GM19324 (cell line): ENCODE results near the gene ZRANB1.

Source experiments
- ATAC-seq: cut with Tn5 transposase; IDR thresholded peaks from one replicate; pipeline ENCODE4 v1.9.1; 2021; ENCODE audit warnings: mild to moderate bottlenecking, moderate library complexity; ENCODE audit not compliant: unreplicated experiment, low FRiP score

ZRANB1 gene

DNA sequence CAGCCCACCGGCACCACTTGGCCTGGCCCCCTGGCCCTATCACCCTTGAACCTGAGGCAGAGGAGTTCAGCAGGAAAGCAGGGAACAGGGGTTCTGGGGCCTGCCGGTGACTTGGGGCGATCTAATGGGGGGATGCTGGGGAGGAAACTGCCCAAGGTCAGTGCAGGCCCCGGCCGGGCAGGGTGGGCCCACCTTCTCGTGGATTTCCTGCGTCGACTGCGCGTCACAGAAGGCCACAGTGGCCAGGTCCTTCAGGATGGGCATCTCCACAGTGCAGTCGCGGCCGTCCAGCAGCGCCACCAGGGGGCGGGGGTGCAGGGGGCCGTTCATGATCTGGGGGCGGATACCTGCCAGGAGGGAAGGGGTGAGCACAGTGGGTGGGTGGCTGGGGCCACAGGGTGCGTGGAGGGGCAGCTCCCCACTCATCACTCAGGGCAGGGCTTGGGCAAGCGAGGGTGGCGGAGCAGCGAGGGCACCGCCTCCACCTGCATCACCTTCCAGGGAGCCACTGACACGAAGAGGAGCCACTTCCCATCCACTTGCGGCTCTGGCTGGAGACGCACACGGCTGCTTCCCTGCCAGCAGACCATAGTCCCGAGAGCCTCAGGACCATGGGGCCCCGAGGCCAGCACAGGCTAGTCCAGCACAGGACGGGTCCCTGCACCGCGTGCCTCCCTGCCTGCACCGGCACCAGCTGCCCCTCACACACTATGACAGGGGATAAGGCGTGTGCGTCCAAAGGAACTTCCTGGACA is 61.4 kb downstream of the ZRANB1 start:
- no peak for ATAC-seq

DNA sequence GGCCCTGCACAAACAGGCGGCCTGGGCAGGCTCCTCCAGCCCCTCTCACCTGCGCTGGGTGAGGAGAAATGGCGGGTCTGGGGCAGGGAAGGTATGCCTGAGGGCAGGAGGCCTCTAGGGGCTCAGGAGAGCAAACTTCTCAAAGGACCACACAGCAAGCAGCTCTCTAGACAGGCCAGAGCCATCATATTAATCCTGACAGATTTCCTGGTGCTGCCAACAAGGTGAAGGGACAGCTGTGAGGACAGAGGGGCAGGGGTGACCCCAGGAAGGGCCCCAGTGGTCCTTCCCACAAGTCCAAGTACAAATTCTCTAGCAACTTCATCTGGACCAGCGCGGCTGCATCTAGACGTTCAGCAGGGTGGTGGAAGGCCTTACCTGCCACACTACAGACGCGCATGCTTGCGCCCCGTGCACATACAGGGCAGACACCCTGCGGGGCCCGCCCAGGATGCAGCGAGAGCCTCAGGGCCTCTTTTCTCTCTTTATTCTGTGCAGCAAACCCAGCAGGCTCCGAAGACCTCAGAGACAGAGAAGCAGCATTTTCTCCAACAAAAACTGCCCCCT is 62.1 kb downstream of the ZRANB1 start:
- no peak for ATAC-seq

DNA sequence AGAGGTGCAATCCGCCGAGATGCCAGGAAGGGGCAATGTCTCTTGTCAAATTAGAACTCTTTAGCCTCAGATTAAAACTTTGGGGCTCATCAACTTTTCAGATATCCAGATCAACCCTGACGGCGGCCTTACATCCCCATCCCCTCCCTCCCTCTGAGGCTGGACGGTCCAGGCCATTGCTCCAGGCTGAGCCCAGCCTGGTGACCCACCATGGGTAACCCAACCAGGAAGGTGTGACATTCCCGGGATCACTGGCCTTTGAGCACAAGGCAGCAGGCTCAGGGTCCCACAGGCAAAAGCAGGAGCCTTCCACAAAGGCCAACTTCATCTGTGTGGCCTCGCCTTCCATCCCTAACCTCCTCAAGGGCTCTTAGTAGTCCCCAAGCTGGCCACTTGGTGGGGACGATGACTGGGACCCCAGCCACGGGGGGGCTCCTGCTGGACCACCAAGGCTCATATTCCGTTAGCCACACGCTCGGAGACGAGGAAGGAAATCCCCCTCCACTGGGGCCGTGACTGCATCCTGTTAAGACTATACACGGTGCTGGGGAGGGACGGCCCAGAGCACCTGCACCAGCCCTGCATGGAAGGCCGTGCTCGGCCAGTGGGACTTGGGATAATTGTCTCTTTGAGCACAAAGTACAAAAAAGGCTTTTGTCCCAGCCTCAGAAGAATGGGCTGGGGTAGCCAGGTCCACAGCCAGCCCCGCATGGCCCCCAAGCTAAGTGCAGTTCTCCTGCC is 62.8 kb downstream of the ZRANB1 start:
- ATAC-seq = no peak

DNA sequence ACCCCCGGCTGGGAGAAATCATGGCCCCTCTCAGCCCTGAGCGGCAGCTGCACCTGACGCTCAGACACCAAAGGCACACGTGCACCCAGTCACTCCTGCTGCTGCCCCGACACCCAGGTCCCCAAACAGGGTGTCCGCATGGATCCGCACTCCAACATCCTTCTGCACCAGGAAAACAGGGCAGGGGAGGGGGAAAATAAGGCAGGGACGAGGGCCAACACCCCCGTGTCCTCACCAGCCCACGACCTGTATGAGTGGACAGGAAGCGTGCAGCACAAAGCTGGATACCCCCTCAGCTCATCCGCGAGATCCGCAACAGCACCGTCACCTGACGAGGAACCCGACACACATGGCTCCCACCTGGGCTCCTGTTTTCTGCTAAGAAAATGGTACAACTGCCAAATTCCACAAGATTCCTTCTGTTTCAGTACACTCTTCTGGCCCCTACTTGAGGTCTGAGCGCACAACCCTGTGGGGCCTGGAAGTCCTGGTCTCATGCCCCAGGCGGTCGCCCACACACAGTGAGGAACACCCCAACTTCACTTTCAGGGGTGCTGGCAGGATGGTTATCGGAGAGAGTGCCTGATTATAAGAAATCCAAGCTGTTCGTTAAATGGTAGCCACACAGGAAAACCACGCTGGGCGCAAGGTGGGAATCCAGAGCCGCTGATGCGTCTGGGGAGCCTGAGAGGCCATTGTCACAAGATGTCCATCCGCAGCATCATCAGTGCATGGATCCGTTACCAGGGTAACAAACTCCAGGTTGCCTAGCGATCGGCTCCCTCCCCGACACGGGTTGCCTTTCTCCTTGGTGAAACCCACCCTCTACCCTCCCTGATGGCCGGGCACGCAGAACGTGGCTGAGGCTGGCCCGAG is 63.6 kb downstream of the ZRANB1 start:
- no peak for ATAC-seq

DNA sequence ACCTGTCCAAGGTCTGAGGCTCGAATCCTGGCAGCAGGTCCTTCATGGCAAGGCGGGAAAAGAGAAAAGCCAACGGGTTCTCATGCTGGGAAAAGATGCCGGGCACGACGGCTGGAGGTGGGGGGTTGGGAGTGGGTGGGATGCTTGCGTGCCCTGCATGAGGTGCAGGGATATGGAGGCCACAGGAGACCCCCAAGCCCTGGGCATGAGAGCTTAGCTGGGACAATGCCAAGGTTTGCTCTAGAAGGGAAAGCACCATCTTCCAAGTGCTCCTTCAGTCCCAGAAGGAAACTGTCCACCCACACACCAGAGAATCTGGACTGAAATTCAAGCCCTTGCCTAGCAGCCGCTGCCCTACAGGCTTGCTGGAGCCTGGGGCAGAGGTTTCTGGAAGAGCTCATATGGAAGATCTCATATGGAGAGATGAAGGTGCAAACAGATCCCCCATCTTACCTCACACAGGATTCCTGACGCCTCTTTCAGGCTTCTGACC is 64.3 kb downstream of the ZRANB1 start:
- ATAC-seq = no peak

DNA sequence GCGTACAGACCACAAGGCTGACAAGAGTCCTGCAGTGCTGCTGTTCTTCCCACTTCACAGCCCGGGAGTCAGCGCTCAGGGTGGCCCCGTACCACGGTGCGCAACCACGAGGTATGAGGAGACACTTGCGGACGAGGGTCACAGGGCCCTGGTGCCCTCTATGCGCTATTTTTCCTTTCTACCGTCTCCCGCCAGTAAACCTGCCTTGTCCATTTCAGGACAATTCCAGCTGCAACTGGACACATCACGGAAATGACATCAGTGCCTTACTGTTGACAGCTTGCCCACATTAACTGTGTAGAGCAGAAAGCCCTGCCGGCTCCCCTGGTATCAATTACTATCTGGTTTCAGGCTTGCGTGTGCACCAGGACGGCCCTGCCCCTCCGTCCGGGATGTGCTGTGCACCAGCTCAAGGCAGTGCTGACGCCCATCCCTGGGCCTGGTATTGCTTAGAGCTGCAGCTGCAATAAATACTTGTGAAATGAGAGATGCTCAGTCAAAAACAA is 65.1 kb downstream of the ZRANB1 start:
- ATAC-seq = no peak

DNA sequence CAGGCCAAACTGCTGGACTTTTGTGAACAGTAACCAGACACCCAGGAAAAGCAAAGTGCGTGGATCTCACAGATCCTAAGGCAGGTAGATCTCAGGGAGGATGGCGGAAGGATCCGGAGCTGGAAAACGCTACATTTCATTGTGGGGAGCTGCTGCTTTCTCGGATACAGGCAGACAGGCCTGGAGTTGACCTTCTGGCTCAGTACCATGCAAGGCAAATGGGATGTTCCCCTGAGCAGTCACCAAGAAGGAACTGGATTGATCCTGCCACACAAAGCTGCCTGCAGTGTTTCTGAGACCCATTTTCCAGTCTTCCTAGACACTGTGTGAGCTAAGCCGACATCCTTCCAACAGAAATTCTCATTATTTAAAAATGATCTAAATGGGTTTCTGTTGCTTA is 65.5 kb downstream of the ZRANB1 start:
- ATAC-seq = no peak

DNA sequence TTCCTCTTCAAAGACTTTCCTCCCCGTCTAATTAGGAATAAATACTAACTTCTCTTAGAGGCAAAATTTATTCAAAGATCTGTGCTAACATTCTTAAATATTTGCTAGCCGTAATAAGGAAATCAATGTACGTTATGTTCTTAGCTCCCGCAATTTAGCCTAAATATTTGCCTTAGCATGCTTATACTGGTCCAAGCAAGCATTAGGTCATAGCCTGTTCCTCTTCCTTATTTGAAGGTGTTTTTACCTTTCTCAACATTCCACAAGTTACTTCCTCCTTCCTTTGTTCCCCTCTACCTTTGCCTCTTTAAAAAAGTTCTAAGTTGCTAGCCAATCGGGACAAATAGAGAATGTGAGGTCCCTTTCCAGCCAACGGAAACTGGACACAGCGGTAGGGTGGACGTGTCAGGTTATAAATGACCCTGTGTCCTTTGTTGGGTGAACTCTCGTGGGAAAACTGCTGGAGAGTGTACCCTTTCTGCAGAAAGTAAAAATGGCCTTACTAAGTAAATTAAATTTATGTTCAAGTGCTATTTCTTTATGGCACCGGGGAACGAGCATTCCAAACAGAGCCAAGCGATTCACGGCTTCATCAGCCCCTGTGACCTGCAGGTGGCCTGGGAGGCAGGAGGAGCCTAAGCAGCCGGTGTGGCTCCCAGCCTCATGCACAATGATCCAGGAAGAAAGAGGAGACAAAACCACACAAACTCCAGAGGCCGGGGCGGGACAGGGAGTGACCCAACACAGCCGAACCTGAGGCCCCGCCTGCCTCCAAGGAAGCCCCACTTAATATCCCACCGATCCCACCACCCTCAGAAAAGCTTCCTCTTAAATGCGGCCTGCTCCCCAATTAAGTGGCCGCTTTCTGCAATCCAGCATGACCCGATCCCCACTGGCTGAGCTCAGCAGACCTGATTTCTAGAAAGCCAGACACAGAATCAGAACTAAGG is 67.0 kb downstream of the ZRANB1 start:
- ATAC-seq = no peak

DNA sequence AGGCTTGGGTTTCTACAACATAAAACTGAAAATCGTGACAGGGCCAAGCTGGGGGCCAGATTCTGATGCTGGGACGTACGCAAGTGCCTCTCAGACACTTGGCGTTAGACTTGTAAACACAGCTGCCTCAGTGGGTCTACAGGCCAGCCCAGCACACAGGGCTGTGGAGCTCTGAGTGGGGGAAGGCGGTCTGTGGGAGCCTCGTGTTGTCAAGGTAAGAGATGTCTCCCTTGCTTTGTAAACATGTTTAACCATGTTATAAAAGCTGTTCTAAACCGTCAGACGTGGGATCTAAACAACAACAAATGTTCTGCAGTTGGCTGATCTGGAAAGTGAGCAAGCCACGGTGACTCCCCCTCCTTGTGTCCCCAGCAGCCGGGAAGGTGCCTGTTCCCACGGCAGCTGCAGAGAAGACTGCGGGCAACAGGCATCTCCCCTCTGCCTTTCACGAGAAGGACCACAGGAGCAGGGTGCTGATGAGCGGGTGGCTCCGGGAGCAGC is 67.8 kb downstream of the ZRANB1 start:
- ATAC-seq = no peak

DNA sequence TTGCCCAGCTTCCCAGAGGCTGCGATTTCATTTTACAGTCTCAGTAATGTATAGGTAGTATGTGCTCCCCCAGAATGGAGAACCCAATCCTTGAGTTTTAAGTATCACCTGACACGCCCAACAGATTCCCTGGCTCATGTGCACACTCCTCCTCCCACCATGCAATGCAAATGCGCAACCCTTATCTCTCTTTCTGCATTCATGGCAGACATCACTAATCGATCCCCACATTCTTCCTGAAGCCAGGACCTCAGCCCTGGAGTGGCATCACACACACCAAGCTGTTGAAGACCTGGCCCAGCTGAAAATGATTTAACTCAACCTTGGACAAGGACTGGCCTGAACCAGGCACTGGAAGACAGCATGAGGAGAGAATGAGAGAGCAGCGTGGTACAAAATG is 68.4 kb downstream of the ZRANB1 start:
- no peak for ATAC-seq

DNA sequence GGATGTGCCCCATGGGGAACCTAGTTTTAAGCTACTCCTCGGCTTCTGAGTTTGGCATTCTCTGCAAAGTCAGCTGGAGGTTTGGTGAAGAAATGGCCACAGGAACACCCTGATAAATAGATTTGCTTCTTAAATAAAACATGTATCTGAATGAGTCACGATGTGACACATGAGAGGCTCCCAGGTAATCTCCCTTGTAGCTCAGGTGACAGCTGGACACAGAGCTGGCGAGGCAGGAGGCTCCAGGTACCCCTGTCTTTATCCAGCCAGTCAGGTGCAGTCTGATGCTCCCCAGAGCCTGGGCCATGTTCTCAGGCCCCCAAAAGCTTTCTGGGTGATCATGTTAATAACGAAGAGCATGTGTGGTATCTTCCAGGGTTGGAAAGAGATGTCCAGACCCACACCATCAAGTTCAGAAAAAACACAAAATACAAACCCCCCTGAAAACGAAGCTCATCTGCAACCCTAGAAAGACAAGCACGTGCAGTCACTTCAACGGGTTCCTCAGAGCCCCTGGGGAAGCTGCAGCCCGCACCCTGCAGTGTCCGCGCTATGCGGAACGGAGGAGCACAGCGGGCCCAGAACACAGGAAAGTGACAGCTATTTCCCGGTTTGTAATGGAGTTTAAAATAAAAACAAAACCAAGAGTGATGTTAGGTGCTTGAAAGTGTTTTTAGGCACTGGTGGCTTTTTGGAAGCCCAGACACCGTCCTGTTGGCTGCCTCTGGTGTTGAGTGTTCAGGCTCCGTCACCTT is 69.4 kb downstream of the ZRANB1 start:
- no peak for ATAC-seq

DNA sequence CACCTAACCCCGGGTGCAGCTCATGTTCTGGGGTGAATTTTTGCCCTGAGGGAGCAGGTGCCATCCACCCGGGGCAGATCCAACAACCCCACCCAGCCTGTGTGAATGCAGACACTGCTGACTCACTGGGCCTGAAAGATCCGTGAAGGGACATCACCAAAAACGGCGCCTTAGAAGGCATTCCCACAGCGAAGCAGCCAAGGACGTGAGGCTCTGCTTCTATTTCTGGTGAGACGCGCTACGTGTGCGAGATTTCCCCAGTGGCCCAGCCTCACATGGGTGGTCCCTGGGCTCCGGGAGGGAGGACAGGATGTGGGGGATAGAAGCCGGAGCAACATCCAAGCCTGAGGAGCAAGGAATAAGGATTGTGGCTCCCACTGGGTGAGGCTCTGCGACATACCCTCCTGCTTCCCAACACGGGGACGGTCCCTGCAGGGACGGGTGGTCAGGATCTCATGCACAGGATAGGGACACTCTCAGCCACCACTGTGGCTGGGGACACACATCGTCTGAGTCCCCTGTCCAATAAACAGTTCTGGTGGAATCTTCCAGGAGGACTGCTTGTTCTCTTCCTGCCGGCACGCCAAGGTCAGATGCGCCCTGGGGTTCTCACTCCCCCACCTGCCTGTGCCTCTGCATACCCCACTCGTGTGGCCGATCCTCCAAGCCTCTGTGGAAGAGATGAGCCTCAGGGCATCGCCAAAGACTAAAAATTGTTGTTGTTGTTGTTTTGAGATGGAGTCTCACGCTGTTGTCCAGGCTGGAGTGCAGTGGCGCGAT is 70.2 kb downstream of the ZRANB1 start:
- no peak for ATAC-seq

DNA sequence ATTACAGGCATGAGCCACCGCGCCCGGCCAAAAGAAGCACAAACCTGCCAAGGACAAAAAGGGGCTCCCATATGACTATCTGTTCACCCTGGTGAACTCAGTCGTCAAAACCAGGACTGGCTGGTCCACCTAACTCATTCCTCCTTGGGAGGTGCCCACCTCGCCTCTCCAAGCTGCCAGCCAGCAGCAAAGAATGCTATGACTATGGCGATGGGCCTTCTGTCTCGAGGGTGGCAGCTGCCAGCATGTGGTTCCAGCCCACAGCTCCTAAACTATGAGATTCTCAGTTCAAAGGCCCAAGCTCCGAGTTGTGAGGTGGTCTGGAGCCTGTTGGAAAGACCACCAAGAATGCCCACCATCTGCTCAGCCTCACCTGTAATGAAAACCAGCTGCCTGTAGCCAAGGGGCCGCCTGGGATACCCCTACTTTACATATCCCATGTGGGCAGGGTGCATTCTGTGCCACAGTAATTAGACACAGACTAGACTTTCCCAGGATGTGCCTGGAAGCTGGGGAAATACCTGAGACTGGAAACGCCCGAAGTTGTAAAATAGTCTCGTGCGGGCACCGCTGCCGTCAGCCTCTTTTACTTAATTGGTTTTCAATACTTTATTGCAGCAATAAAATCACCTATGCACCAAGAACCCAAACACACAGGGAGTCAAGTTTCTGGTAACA is 71.1 kb downstream of the ZRANB1 start:
- ATAC-seq = no peak

DNA sequence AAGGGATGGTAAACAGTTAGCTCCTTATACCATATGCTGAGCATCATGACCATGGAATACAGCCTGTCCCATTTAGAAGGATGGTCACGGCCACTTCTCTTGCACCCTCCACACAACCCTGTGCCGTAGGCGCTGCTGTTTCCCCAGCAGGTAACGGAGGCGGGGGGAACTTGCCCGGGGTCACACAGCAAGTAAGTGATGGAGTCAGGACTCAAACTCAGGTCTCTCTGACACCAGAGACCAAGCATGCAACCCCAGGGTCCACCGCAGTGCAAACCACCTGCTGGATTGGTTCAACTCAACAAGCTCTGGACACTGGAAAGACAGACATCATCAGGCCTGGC is 71.6 kb downstream of the ZRANB1 start:
- no peak for ATAC-seq

DNA sequence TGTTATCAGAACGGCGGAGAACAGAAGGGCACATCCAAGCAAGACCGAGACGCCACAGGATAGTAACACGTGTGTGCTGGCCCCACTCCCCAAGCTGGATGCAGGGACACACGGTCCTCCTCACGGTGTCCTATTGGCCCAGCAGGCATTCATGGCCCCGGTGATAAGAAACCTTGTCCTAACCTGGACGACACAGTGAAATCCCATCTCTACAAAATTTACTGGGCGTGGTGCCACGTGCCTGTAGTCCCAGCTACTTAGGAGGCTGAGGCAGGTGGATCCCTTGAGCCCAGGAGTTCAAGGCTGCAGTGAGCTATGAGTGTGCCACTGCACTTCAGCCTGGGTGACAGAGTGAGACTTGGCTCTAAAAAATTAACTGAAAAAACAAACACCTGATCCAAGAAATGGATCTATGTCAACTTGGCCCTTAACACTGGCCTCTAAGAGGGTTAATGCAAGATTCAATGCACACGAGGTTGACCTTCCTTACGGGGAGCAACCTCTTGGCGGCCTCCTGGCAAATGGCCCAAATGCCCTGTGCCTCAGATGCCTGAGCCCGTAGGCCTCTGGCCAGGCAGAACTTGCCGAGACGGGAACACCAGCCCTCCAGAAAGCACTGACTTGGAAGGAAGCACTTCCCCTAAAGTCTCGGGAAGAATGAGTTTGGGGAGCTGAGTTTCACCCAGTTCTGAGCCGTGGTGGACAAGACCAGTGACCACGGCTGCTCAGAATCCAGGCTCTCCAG is 72.3 kb downstream of the ZRANB1 start:
- ATAC-seq = no peak

DNA sequence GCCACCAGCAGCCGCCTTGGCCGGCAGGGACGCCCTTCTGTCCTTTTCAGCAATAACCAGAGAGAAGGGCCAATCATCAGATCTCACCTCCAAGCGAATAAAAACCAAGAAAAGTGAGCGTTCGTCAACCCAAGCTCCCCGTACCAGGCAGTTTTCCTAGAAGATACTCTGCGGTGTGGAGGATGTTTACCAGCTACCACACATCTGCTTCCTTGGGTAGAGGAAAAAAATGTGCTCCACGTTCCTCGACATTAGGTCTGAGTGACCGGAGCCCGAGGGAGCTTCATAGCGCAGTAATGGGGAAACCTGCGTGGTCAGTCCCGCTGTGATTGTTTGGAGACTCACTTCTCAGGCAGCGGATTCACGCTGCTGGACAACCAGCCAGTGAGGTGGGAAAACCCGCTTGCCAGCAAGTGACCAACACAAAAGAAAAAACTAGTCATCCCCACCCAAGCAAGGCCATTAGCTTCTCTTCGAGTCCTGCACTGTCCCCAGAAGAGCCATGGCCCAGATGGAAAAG is 73.0 kb downstream of the ZRANB1 start:
- ATAC-seq = no peak
